ENCODE measurements around the gene MUC22. TPM values are rescaled to one million over a fixed set of nuclear protein-coding genes. Genes with fewer than 3 reads are reported as not detected.
A peak's percentile ranks its signal among the peaks of the same experiment; 100 is the strongest.

The MUC22 gene
- total RNA-seq, 1 donor from 2014 or later, result 1.6 TPM

GRCh38 chr6:31055441-31055840, 45.2 kb downstream of the MUC22 start:
- peak overlapping the region; percentile 4 for H3K4me3 Mint-ChIP-seq
- peaks cover 6% of the 10 kb centered on the region for H3K36me3 Mint-ChIP-seq
- peaks cover 28% of the 10 kb centered on the region for H3K4me1 Mint-ChIP-seq (ENCODE audit: unreplicated experiment)
- DNase-seq (ENCODE audit: extremely low spot score, unreplicated experiment), result no peak
- peak overlapping the region; percentile 34 for H3K27ac Mint-ChIP-seq
- no peaks in the 10 kb centered on the region for H3K27me3 Mint-ChIP-seq
- TF ChIP-seq CTCF (conservative IDR thresholded peaks at IDR 0.05), result no peak
- H3K9me3 Mint-ChIP-seq, result peaks cover 7% of the 10 kb centered on the region

GRCh38 chr6:31057426-31058003, 47.2 kb downstream of the MUC22 start:
- Mint-ChIP-seq H3K36me3 (peaks cover 6% of the 10 kb centered on the region), H3K4me1 (ENCODE audit: unreplicated experiment) (peaks cover 28% of the 10 kb centered on the region), H3K27me3 (no peaks in the 10 kb centered on the region), H3K27ac (peak overlapping the region; percentile 52), H3K9me3 (peaks cover 7% of the 10 kb centered on the region), H3K4me3 (no peak overlapping the region)
- DNase-seq (ENCODE audit: extremely low spot score, unreplicated experiment), result no peak
- TF ChIP-seq CTCF (conservative IDR thresholded peaks at IDR 0.05), result no peak

- peaks cover 7% of the 10 kb centered on the region for H3K9me3 Mint-ChIP-seq
- H3K36me3 Mint-ChIP-seq, result peaks cover 6% of the 10 kb centered on the region
- H3K4me3 Mint-ChIP-seq, result no peak overlapping the region
- H3K27me3 Mint-ChIP-seq, result no peaks in the 10 kb centered on the region
- peaks cover 28% of the 10 kb centered on the region for H3K4me1 Mint-ChIP-seq (ENCODE audit: unreplicated experiment)
- peak; percentile 75 for TF ChIP-seq CTCF (conservative IDR thresholded peaks at IDR 0.05)
- no peak overlapping the region for H3K27ac Mint-ChIP-seq
- no peak for DNase-seq (ENCODE audit: extremely low spot score, unreplicated experiment)
Measured at GRCh38 chr6:31058128-31058894, 48.0 kb downstream of the MUC22 start.

GRCh38 chr6:31060145-31060544, 49.9 kb downstream of the MUC22 start:
- Mint-ChIP-seq H3K36me3 (peaks cover 6% of the 10 kb centered on the region), H3K4me3 (no peak overlapping the region), H3K4me1 (ENCODE audit: unreplicated experiment) (peaks cover 24% of the 10 kb centered on the region), H3K27ac (no peak overlapping the region), H3K9me3 (peaks cover 7% of the 10 kb centered on the region), H3K27me3 (no peaks in the 10 kb centered on the region)
- DNase-seq (ENCODE audit: extremely low spot score, unreplicated experiment), result no peak
- no peak for TF ChIP-seq CTCF (conservative IDR thresholded peaks at IDR 0.05)

GRCh38 chr6:31063906-31064435, 53.7 kb downstream of the MUC22 start:
- no peak for DNase-seq (ENCODE audit: extremely low spot score, unreplicated experiment)
- no peak for TF ChIP-seq CTCF (conservative IDR thresholded peaks at IDR 0.05)
- Mint-ChIP-seq H3K4me3 (peak overlapping the region; percentile 35), H3K9me3 (peaks cover 5% of the 10 kb centered on the region), H3K27me3 (no peaks in the 10 kb centered on the region), H3K27ac (peak overlapping the region; percentile 94), H3K36me3 (no peaks in the 10 kb centered on the region), H3K4me1 (ENCODE audit: unreplicated experiment) (peaks cover 15% of the 10 kb centered on the region)
